HCT116 (cell line): ENCODE results near the gene PPDPF. TPM values are rescaled to one million over a fixed set of nuclear protein-coding genes. Genes with fewer than 3 reads are reported as not detected.

ENCODE experiments used
- ATAC-seq: fragments of 200-7000 bp; cut with Tn5 transposase; 2 replicates; pipeline ENCODE4 v1.9.1; 2020; ENCODE audit warnings: mild to moderate bottlenecking, moderate library complexity
- BruUV-seq: library from RNA; stranded (reverse); fragments of 400-500 nt; replicated peaks from 2 replicates; lab custom pipeline; 2021; lab: Mats Ljungman, UMichigan
- CTCF ChIA-PET: fragments of 300-600 bp; sonication (Branson Sonifier 250); formaldehyde crosslinking; loops from one replicate; lab custom pipeline; 2021; ENCODE audit warnings: antibody characterized with exemption; lab: Charles Lee
- POLR2A ChIA-PET: fragments of 300-600, 350-600 bp; sonication (Branson Sonifier 250); formaldehyde crosslinking; loops from one replicate; lab custom pipeline; 2021; ENCODE audit warnings: antibody characterized with exemption; lab: Charles Lee
- RAD21 ChIA-PET, 2 experiments: fragments of 300-600 bp; sonication (Branson Sonifier 250); formaldehyde crosslinking; loops; one replicate each; lab custom pipeline; 2023; ENCODE audit warnings: low total read pairs in 2 of 2; ENCODE audit not compliant: uncharacterized antibody in 2 of 2, unreplicated experiment in 2 of 2, low non-redundant PET in 1 of 2; lab: Charles Lee
- DNase-seq: peaks from one replicate; pipeline ENCODE4 v3.0.0-alpha.2; 2010; ENCODE audit warnings: low read depth, low spot score
- H2AFZ ChIP-seq: fragments of 200-600 bp; shearing (Covaris generic), sonication (generic); 2 replicates; pipeline ENCODE4 v1.6.1; 2017; ENCODE audit warnings: low read depth, mixed run types, mixed read lengths, antibody characterized with exemption, low read length; ENCODE audit not compliant: poor library complexity, severe bottlenecking
- H3K27ac ChIP-seq: 2 replicates; pipeline ENCODE4 v1.5.1; 2012; ENCODE audit warnings: low read depth, low read length
- H3K27me3 ChIP-seq: fragments of 200-600 bp; sonication (generic); 2 replicates; pipeline ENCODE4 v1.6.1; 2016; ENCODE audit warnings: mixed run types, low read length, mixed read lengths; ENCODE audit not compliant: insufficient read depth
- H3K36me3 ChIP-seq, 2 experiments: fragments of 200-500 bp in 1 of 2; fragments of 200-600 bp in 1 of 2; sonication (Bioruptor generic) in 1 of 2; sonication (generic) in 1 of 2; 2 replicates each; pipeline versions ENCODE4 v1.5.1 to v1.6.1; 2014 to 2016; ENCODE audit warnings: low read length in 2 of 2, inconsistent platforms in 1 of 2, mixed read lengths in 1 of 2, mixed run types in 1 of 2; ENCODE audit not compliant: insufficient read depth in 2 of 2, control insufficient read depth in 1 of 2
- H3K4me1 ChIP-seq, 2 experiments: fragments of 200-600 bp in 1 of 2; sonication (generic) in 1 of 2; 2 replicates each; pipeline versions ENCODE4 v1.5.1 to v1.6.1; 2012 to 2017; ENCODE audit warnings: low read length in 2 of 2, inconsistent platforms in 1 of 2, mild to moderate bottlenecking in 1 of 2, mixed read lengths in 1 of 2, mixed run types in 1 of 2, moderate library complexity in 1 of 2; ENCODE audit not compliant: insufficient read depth in 2 of 2, control insufficient read depth in 1 of 2
- H3K4me2 ChIP-seq: fragments of 200-600 bp; sonication (generic); 2 replicates; pipeline ENCODE4 v1.6.1; 2017; ENCODE audit warnings: mixed run types, low read length, mixed read lengths
- H3K4me3 ChIP-seq, 2 experiments: fragments of 200-600 bp in 1 of 2; sonication (generic) in 1 of 2; replicated peaks in 1 of 2; 2 replicates each; pipeline ENCODE4 v1.5.1; 2011 to 2016; ENCODE audit warnings: low read length in 2 of 2, control low read depth in 1 of 2, low read depth in 1 of 2, mild to moderate bottlenecking in 1 of 2, mixed read lengths in 1 of 2, mixed run types in 1 of 2
- H3K79me2 ChIP-seq: fragments of 200-600 bp; sonication (generic); 2 replicates; pipeline ENCODE4 v1.6.1; 2017; ENCODE audit warnings: mild to moderate bottlenecking, mixed run types, low read length, moderate library complexity, mixed read lengths; ENCODE audit not compliant: insufficient read depth
- H3K9ac ChIP-seq: fragments of 200-600 bp; sonication (generic); 2 replicates; pipeline ENCODE4 v1.6.1; 2016; ENCODE audit warnings: low read length, mixed read lengths
- H3K9me2 ChIP-seq: fragments of 200-600 bp; sonication (generic), shearing (Covaris generic); 2 replicates; pipeline ENCODE4 v1.6.1; 2017; ENCODE audit warnings: mixed run types, mild to moderate bottlenecking, moderate library complexity; ENCODE audit not compliant: insufficient read depth
- H3K9me3 ChIP-seq, 2 experiments: fragments of 200-500 bp in 1 of 2; fragments of 200-600 bp in 1 of 2; sonication (Bioruptor generic) in 1 of 2; sonication (generic) in 1 of 2; 2 replicates each; pipeline ENCODE4 v1.6.1; 2014 to 2017; ENCODE audit warnings: low read length in 2 of 2, mixed read lengths in 2 of 2, inconsistent platforms in 1 of 2, low read depth in 1 of 2, mild to moderate bottlenecking in 1 of 2, mixed run types in 1 of 2, moderate library complexity in 1 of 2; ENCODE audit not compliant: control insufficient read depth in 1 of 2, insufficient read depth in 1 of 2
- H4K20me1 ChIP-seq: fragments of 200-600 bp; sonication (generic), shearing (Covaris generic); 2 replicates; pipeline ENCODE4 v1.6.1; 2017; ENCODE audit warnings: mixed run types, mild to moderate bottlenecking, moderate library complexity; ENCODE audit not compliant: insufficient read depth
- CEBPB ChIP-seq: IDR thresholded peaks from 2 replicates; pipeline ENCODE4 v1.6.1; 2012; ENCODE audit warnings: low read depth
- EZH2phosphoT487 ChIP-seq: fragments of 200-600 bp; IDR thresholded peaks from 2 replicates; pipeline ENCODE4 v1.6.1; 2018; ENCODE audit warnings: antibody characterized with exemption, borderline replicate concordance
- POLR2A ChIP-seq: IDR thresholded peaks from 2 replicates; pipeline ENCODE4 v1.7.0; 2011; ENCODE audit warnings: borderline replicate concordance; ENCODE audit not compliant: insufficient read depth, insufficient read length; ENCODE audit errors: extremely low read depth
- POLR2AphosphoS5 ChIP-seq: IDR thresholded peaks from 2 replicates; pipeline ENCODE4 v1.6.1; 2011; ENCODE audit warnings: mild to moderate bottlenecking, low read depth, low read length, moderate library complexity
- RAD21 ChIP-seq: IDR thresholded peaks from 2 replicates; pipeline ENCODE4 v1.6.1; 2012; ENCODE audit warnings: low read depth, mild to moderate bottlenecking
- SP1 ChIP-seq: IDR thresholded peaks from 2 replicates; pipeline ENCODE4 v1.6.1; 2012; ENCODE audit warnings: low read depth
- YY1 ChIP-seq: IDR thresholded peaks from 2 replicates; pipeline ENCODE4 v1.6.1; 2011; ENCODE audit warnings: low read length, low read depth, moderate library complexity, mild to moderate bottlenecking; ENCODE audit not compliant: insufficient replicate concordance; ENCODE audit errors: extremely low read depth
- ZBTB33 ChIP-seq: IDR thresholded peaks from 2 replicates; pipeline ENCODE4 v1.6.1; 2011; ENCODE audit warnings: mild to moderate bottlenecking, low read length, moderate library complexity; ENCODE audit not compliant: insufficient replicate concordance; ENCODE audit errors: extremely low read depth
- ZFX ChIP-seq: fragments of 450-650 bp; IDR thresholded peaks from 2 replicates; pipeline ENCODE4 v1.6.1; 2017
- intact Hi-C: fragments of 100-400 bp; cut with micrococcal nuclease; formaldehyde crosslinking; loops from 2 replicates; pipeline ENCODE4 v1.10.0; 2022
- total RNA-seq: library from RNA; stranded (reverse); gene quantifications from one replicate; pipeline ENCODE4 v1.2.1, GENCODE V29; 2021; ENCODE audit not compliant: unreplicated experiment

The PPDPF gene
- total RNA-seq, 1 experiment from 2014 or later, result 346 TPM

- POLR2A ChIA-PET, result interaction anchor here (0.9 to 3.3 kb wide), 6 partner anchors 9 to 421 kb away, joined by 3 to 9 read pairs (median 5); partner anchors contain the start of gene PPDPF
- Histone ChIP-seq H4K20me1 (no peaks in the 10 kb centered on the region), H3K27me3 (no peaks in the 10 kb centered on the region), H3K36me3 (no peaks in the 10 kb centered on the region), H3K27ac (peak overlapping the region; percentile 97), H2AFZ (no peak overlapping the region), H3K4me1 (peaks cover 41 to 76% of the 10 kb centered on the region in 2 experiments), H3K9ac (peak overlapping the region; percentile 76), H3K4me3 (peak overlapping the region; percentile 67), H3K9me3 (no peaks in the 10 kb centered on the region), H3K4me2 (peak overlapping the region; percentile 99), H3K9me2 (no peaks in the 10 kb centered on the region), H3K79me2 (no peaks in the 10 kb centered on the region)
- CTCF ChIA-PET, result interaction anchor here (1.0 to 3.2 kb wide), 8 partner anchors 8 to 444 kb away, joined by 3 to 20 read pairs (median 8); partner anchors contain the start of genes PPDPF, PRPF6, SAMD10 and SRMS
- BruUV-seq, result no TSS peak
- RAD21 ChIA-PET, result no interaction called here
- TF ChIP-seq SP1 (no peak), POLR2AphosphoS5 (peak; percentile 38; the same call in 1 of the 2 replicates), EZH2phosphoT487 (no peak)
- ATAC-seq (peak; percentile 6; the same call in 1 of the 2 replicates), DNase-seq (no peak)
- intact Hi-C loops, result loop anchor here (5.0 to 10.0 kb wide), 5 partner anchors 91 to 161 kb away; partner anchors contain the start of genes GMEB2 and TNFRSF6B
Measured at GRCh38 chr20:63536241-63536977, 15.8 kb downstream of the PPDPF start.

DNA sequence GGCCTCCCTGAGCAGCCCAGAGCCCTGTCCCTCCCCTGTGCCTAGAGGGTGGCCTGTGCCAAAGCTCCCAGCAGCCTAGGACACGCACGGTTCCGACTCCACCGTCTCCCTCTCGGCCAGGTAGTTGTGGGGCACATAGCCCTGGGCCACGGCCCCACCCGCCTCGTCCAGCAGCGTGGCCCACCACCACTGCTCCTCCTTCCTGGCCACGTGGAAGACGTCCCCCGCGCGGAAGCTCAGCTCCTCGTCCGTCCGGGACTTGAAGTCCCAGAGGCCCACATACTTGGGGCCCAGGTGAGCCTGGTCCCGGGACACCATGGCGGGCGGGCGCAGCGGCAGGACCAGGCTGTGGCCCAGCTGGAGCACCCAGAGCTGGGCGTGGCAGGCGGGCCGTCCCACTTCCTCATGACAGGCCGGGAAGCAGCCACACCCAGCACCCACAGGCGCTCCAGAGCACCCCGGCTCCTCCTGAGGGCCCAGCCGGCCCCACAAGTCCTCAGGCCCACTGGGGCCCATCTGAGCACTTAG, 16.5 kb downstream of the PPDPF start, which contains the start of gene PTK6:
Gene PTK6 (minus strand): TSS at position 380 of the 528 bp plus-strand sequence. CDS start 62 bp downstream, at position 318.
- peak within 1 kb of the TSS; percentile 99 for H3K4me2 ChIP-seq
- peak within 1 kb of the TSS; percentile 76 for H3K9ac ChIP-seq
- no peaks in the 10 kb centered on the region for H3K9me3 ChIP-seq
- intact Hi-C loops, result loop anchor here (5.0 to 10.0 kb wide), 5 partner anchors 90 to 160 kb away; partner anchors contain the start of genes GMEB2 and TNFRSF6B
- POLR2A ChIA-PET, result interaction anchor here (0.9 to 3.3 kb wide), 9 partner anchors 8 to 443 kb away, joined by 3 to 9 read pairs (median 4); partner anchors contain the start of genes PPDPF and TPD52L2
- no peaks in the 10 kb centered on the region for H3K27me3 ChIP-seq
- no TSS peak for BruUV-seq
- no peak within 1 kb of the TSS for H2AFZ ChIP-seq
- H3K79me2 ChIP-seq, result no peaks in the 10 kb centered on the region
- CTCF ChIA-PET, result interaction anchor here (0.6 to 3.3 kb wide), 24 partner anchors 9 to 585 kb away, joined by 3 to 30 read pairs (median 5); partner anchors contain the start of genes ARFRP1, HELZ2, PPDPF and PRPF6
- no peaks in the 10 kb centered on the region for H3K9me2 ChIP-seq
- peak; percentile 48 for ATAC-seq
- DNase-seq, result no peak
- H3K27ac ChIP-seq, result peak within 1 kb of the TSS; percentile 97
- peaks cover 41 to 82% of the 10 kb centered on the region in 2 experiments for H3K4me1 ChIP-seq
- peak within 1 kb of the TSS; percentile 67 for H3K4me3 ChIP-seq
- TF ChIP-seq POLR2A (no peak), ZBTB33 (no peak), RAD21 (no peak), POLR2AphosphoS5 (peak; percentile 29; the same call in 1 of the 2 replicates), CEBPB (no peak), ZFX (peak; percentile 56), YY1 (peak; percentile 4)
- TF ChIP-seq, all 23 proteins: peak for 3
- Histone ChIP-seq H4K20me1 (no peaks in the 10 kb centered on the region), H3K36me3 (no peaks in the 10 kb centered on the region)
- RAD21 ChIA-PET, result interaction anchor here (0.8 to 2.0 kb wide), 6 partner anchors 16 to 328 kb away, joined by 3 to 8 read pairs (median 4); partner anchors contain the start of genes PPDPF (in 1 of the 2) and TPD52L2 (in 1 of the 2)
